Colonic mucosa (tissue), 4 donors: ENCODE data around the gene METTL1. TPM values are rescaled to one million over a fixed set of nuclear protein-coding genes. Genes with fewer than 3 reads are reported as not detected.

ENCODE experiments used
- DNase-seq: peaks from one replicate; pipeline ENCODE4 v3.0.0-alpha.2; 2020
- H3K27ac ChIP-seq: fragments of 200-600 bp; one replicate; pipeline ENCODE4 v1.8.0; 2021
- H3K27me3 ChIP-seq: fragments of 200-600 bp; one replicate; pipeline ENCODE4 v1.8.0; 2021
- H3K36me3 ChIP-seq: fragments of 200-600 bp; one replicate; pipeline ENCODE4 v1.8.0; 2021
- H3K4me1 ChIP-seq: fragments of 200-600 bp; one replicate; pipeline ENCODE4 v1.8.0; 2021; ENCODE audit warnings: mild to moderate bottlenecking
- H3K4me3 ChIP-seq: fragments of 200-600 bp; one replicate; pipeline ENCODE4 v1.8.0; 2021
- H3K9ac ChIP-seq, 2 donors: one replicate each; pipeline ENCODE4 v1.7.0; 2013; ENCODE audit warnings: control low read depth in 2 of 2, low read depth in 2 of 2, low read length in 2 of 2
- H3K9me3 ChIP-seq: fragments of 200-600 bp; one replicate; pipeline ENCODE4 v1.8.0; 2021
- intact Hi-C: fragments of 100-400 bp; cut with DNase I; formaldehyde crosslinking; loops from one replicate; pipeline ENCODE4 v1.14.1; 2022
- total RNA-seq, 2 donors: library from RNA; stranded (reverse); fragmentation: NEBNext Ultra II Directional in 1 of 2; extraction: Animal tissue kit (Norgen Biotek cat#: 25700) in 1 of 2; gene quantifications; one replicate each; pipeline ENCODE4 v1.2.1, GENCODE V29; 2021
- TF ChIP-seq, protein P1 (sequence below): fragments of 200-600 bp; IDR thresholded peaks from one replicate; pipeline ENCODE4 v1.8.0; 2022; ENCODE audit warnings: antibody characterized with exemption, mild to moderate bottlenecking
- donor health status: healthy.
- donor health status: DM: no; HTN: no; CAD: no.
- donor health status: DM: no; HTN: no; CAD: no.

METTL1 gene
- total RNA-seq, 2 donors from 2014 or later: 7.1 to 18.9 TPM

DNA sequence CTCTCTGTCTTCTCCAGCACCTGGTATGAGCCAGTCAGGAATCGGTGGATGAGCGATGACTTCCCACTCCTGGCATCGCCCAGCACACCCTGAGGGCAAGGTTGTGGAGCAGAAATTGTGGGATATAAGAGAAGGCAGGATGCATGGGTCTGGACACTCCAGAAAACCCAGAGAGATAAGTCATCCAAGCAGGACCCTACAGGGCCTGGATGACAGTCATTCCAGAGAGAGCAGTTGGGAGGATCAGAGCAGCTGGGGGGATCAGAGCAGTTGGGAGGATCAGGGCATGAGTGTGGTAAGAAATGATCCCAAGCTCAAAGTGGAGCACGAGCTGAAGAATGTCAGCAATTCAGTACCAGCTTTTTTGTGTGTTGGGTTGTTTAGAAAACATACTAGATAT lies 37.3 kb downstream of the METTL1 start:
- TF ChIP-seq, protein P1, sequence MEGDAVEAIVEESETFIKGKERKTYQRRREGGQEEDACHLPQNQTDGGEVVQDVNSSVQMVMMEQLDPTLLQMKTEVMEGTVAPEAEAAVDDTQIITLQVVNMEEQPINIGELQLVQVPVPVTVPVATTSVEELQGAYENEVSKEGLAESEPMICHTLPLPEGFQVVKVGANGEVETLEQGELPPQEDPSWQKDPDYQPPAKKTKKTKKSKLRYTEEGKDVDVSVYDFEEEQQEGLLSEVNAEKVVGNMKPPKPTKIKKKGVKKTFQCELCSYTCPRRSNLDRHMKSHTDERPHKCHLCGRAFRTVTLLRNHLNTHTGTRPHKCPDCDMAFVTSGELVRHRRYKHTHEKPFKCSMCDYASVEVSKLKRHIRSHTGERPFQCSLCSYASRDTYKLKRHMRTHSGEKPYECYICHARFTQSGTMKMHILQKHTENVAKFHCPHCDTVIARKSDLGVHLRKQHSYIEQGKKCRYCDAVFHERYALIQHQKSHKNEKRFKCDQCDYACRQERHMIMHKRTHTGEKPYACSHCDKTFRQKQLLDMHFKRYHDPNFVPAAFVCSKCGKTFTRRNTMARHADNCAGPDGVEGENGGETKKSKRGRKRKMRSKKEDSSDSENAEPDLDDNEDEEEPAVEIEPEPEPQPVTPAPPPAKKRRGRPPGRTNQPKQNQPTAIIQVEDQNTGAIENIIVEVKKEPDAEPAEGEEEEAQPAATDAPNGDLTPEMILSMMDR: no peak
- Histone ChIP-seq H3K9me3 (no peaks in the 10 kb centered on the region), H3K36me3 (no peaks in the 10 kb centered on the region), H3K4me3 (no peak overlapping the region), H3K27me3 (peaks cover 45% of the 10 kb centered on the region), H3K9ac (no peak overlapping the region), H3K27ac (no peak overlapping the region), H3K4me1 (peaks cover 5% of the 10 kb centered on the region)
- DNase-seq: no peak
- intact Hi-C loops: no loop called here

DNA sequence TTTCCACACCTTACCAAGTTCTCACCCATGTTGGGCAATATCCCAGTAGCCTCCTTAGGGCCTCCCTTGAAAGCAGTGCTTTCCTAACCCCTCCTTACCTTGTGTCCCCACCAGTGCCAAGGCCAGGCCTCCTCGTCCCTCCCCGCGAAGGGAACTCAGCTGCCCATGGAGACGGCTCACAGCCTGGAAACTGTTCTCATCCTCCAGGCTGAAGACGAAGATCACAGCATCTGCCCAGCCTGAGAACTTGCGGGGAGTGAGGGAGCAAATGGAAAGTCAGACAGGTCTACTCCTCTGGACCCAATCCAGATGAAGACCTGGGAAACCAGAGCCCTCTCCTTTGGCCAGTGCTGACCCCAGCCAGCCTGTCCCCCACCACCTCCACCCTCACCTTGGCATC lies 38.0 kb downstream of the METTL1 start:
- Histone ChIP-seq H3K4me3 (no peak overlapping the region), H3K9ac (no peak overlapping the region), H3K27me3 (peaks cover 38% of the 10 kb centered on the region), H3K27ac (no peak overlapping the region), H3K36me3 (no peaks in the 10 kb centered on the region), H3K9me3 (no peaks in the 10 kb centered on the region), H3K4me1 (peaks cover 5% of the 10 kb centered on the region)
- TF ChIP-seq, protein P1: no peak
- intact Hi-C loops: no loop called here
- no peak for DNase-seq

DNA sequence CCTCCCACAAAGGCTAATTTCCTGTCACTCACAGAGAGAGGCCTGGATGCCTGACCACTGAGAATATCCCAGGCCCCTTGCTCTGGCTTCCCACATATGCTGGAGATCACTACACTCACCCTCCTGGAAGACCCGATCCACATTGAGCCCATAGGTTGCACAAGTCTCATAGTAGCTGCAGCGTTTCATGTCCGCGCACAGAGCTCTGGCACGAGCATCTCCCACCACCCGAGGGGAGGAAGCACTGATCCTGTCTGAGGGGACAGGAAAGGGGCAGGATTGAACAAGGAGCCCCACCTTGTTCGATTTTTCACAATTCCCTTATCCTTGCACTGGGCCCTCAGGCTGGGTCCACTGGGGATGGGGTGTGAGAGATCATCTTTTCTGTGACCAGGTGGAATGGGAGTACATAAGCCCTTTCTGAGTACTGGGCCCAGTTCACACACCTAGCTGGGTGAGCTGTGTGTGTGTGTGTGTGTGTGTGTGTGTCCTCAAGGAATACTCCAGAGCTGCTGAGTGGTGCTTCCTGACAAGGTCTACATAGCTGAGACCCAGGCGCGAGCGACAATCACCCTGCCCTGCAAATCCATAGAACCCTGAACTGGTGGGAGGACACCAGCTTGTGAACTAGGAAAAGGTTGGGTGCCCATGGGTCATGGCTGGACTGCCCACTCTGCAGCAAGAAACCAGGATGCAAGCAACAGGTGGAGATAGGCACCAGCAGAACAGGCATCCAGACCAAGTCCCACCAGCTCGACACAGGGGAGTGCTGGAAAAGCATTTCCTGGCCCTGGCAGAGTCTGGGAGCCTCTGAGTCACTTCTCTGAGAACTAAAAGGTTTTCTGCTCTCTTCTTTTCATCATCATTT lies 38.9 kb downstream of the METTL1 start:
- Histone ChIP-seq H3K4me1 (peaks cover 5% of the 10 kb centered on the region), H3K27ac (no peak overlapping the region), H3K9ac (no peak overlapping the region), H3K9me3 (no peaks in the 10 kb centered on the region), H3K36me3 (no peaks in the 10 kb centered on the region), H3K4me3 (no peak overlapping the region), H3K27me3 (peaks cover 29% of the 10 kb centered on the region)
- intact Hi-C loops: no loop called here
- no peak for DNase-seq
- TF ChIP-seq, protein P1: no peak

DNA sequence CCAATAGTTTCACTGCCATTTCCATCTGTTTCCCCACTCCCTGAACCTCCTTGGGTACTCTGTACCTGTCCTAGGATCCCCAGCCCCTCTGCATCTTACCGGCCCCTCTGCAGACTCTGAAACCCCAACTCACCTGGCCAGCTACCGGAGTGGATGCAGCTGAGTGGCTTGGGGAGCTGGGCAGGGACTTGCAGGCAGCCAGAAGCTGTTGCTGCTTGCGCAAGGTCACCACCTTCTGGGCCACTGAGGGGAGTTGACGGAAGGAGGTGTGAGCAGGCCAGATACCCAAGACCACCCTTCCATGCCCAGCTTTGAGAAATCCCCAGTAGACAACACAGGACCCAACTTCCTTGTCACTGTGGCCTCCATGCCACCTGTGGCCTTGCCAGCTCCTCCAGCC lies 39.6 kb downstream of the METTL1 start:
- intact Hi-C loops: no loop called here
- no peak for DNase-seq
- Histone ChIP-seq H3K9ac (no peak overlapping the region), H3K9me3 (no peaks in the 10 kb centered on the region), H3K36me3 (no peaks in the 10 kb centered on the region), H3K4me3 (no peak overlapping the region), H3K4me1 (no peaks in the 10 kb centered on the region), H3K27me3 (peaks cover 27% of the 10 kb centered on the region), H3K27ac (no peak overlapping the region)
- TF ChIP-seq, protein P1: no peak

DNA sequence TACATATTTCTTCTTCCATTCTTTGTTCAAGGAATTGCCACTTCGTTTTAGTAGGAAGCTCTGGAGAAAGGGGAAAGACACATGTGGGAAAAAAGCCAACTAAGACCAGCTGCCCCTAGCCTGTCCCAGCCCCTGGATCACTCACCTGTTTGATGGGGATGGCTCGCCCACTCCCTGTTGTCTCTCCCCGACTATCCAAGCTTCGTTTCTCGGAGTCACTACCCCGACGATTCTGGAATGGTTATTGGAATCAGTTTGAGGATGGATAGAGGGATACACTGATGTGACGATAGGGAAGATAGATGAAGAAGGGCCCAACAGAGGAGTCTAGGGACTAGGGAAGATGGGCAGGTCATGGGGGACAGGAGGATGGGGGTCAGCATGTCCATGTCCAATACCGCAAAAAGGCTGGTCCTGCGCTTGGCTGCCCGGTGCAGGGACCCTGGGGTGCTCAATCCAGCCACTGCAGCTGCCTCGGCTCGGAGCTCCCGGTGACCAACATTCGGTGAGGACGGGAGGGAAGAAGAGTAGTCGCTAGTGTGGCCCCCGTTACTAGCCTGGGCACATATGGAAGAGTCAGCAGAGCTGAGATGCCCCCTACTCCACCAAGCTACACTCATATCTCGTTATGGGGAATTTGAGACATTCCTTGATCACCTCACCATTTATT lies 40.4 kb downstream of the METTL1 start:
- Histone ChIP-seq H3K4me1 (no peaks in the 10 kb centered on the region), H3K9me3 (no peaks in the 10 kb centered on the region), H3K27ac (no peak overlapping the region), H3K4me3 (no peak overlapping the region), H3K9ac (no peak overlapping the region), H3K27me3 (peaks cover 20% of the 10 kb centered on the region), H3K36me3 (no peaks in the 10 kb centered on the region)
- TF ChIP-seq, protein P1: no peak
- no peak for DNase-seq
- intact Hi-C loops: no loop called here
